Fibroblast of pulmonary artery (primary cell): ENCODE data around the gene PRICKLE3.
A peak's percentile ranks its signal among the peaks of the same experiment; 100 is the strongest.

Experiments used
- DNase-seq: peaks from one replicate; pipeline ENCODE4 v3.0.0-alpha.2; 2010; ENCODE audit warnings: low read depth
- H3K4me3 ChIP-seq: replicated peaks from 2 replicates; pipeline ENCODE4 v1.5.1; 2011; ENCODE audit warnings: low read depth, mild to moderate bottlenecking, control low read depth, low read length, moderate library complexity
- TF ChIP-seq, protein P1 (sequence below): IDR thresholded peaks from 2 replicates; pipeline ENCODE4 v1.5.1; 2011; ENCODE audit warnings: mild to moderate bottlenecking, control low read depth, low read length, inconsistent platforms; ENCODE audit errors: missing control alignments

Gene PRICKLE3

DNA sequence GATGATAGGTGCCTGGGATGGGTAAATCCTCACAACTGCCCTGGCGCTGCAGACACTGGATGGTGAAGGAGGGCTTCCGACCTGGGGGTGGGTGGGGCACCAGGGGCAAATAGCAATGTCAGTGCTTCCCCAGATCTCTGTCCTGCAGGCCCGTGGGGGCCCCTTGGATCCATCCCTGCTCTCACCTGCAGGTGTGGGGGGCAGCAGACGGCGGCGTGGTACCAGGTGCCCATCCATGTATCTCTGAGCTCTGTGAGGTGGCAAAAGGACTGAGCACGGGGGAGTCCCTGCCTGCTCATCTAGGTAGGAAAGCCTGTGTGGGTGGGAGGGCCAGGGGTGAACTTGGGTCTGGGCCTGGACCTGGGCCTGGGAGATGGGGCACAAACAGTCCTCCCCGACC, 20.4 kb upstream of the PRICKLE3 start:
- H3K4me3 ChIP-seq: no peak overlapping the region
- TF ChIP-seq, protein P1, sequence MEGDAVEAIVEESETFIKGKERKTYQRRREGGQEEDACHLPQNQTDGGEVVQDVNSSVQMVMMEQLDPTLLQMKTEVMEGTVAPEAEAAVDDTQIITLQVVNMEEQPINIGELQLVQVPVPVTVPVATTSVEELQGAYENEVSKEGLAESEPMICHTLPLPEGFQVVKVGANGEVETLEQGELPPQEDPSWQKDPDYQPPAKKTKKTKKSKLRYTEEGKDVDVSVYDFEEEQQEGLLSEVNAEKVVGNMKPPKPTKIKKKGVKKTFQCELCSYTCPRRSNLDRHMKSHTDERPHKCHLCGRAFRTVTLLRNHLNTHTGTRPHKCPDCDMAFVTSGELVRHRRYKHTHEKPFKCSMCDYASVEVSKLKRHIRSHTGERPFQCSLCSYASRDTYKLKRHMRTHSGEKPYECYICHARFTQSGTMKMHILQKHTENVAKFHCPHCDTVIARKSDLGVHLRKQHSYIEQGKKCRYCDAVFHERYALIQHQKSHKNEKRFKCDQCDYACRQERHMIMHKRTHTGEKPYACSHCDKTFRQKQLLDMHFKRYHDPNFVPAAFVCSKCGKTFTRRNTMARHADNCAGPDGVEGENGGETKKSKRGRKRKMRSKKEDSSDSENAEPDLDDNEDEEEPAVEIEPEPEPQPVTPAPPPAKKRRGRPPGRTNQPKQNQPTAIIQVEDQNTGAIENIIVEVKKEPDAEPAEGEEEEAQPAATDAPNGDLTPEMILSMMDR: no peak
- no peak for DNase-seq

- TF ChIP-seq, protein P1: no peak
- DNase-seq: no peak
- H3K4me3 ChIP-seq: no peak overlapping the region
Observed at GRCh38 chrX:49205443-49205842, 19.3 kb upstream of the PRICKLE3 start.

DNA sequence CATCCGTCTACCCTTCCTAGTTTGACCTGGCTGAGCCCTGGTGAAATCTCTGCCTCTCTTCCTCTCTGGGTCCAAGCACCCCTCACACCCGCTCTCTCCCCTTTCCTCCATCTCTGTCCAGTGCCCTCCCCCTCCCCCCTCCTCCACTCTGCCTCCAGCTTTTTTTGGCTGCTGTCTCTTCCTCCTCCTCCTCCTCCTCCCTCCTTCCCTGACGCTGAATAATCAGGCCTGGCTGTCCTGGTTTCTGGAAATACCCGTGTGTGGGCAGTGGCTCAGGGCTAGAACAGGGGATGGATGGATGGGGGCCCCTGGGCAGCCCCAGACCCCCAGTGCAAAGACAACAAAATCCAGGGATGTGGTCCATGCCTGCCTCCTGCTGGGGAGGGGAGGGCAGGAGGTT, 18.5 kb upstream of the PRICKLE3 start:
- TF ChIP-seq, protein P1: no peak
- DNase-seq: no peak
- H3K4me3 ChIP-seq: no peak overlapping the region

GRCh38 chrX:49204017-49204416, 17.8 kb upstream of the PRICKLE3 start:
- no peak for DNase-seq
- no peak overlapping the region for H3K4me3 ChIP-seq
- TF ChIP-seq, protein P1: no peak

DNA sequence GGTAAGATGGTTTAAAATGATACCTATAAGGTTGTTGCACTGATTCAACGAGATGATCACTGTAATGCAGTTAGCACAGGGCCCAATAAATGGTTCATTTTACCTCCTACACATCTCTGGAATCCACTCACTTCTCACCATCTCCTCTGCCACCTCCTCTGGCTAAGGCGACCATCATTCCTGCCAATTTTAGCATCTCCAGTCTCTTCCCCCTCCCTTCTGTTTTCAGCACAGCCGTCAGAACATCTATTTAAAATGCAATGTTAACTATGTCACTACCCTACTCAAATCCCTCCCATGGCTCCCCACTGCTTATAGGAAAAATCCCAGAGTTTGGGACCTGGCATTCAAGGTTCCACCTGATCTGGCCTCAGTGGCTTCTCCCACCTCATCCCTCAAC, 17.4 kb upstream of the PRICKLE3 start:
- H3K4me3 ChIP-seq: no peak overlapping the region
- TF ChIP-seq, protein P1: no peak
- DNase-seq: no peak

DNA sequence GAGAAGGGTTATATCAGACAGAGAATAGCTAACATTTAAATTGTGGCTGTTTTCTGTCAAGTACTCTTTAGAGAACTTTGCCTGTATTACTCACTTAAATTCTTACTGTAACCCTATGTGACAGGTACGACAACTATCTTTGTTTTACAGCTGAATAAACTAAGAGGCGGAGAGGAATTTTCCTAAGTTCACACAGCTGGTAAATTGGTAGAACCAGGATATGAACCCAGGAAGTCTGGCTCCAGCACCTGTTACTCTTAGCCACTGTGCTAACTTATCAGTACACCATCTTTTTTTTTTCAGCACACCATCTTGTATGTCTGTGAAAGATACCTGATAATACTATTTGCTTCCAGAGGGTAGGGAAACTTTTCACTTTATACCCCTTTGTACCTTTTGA, 15.8 kb upstream of the PRICKLE3 start:
- TF ChIP-seq, protein P1: no peak
- H3K4me3 ChIP-seq: no peak overlapping the region
- no peak for DNase-seq

DNA sequence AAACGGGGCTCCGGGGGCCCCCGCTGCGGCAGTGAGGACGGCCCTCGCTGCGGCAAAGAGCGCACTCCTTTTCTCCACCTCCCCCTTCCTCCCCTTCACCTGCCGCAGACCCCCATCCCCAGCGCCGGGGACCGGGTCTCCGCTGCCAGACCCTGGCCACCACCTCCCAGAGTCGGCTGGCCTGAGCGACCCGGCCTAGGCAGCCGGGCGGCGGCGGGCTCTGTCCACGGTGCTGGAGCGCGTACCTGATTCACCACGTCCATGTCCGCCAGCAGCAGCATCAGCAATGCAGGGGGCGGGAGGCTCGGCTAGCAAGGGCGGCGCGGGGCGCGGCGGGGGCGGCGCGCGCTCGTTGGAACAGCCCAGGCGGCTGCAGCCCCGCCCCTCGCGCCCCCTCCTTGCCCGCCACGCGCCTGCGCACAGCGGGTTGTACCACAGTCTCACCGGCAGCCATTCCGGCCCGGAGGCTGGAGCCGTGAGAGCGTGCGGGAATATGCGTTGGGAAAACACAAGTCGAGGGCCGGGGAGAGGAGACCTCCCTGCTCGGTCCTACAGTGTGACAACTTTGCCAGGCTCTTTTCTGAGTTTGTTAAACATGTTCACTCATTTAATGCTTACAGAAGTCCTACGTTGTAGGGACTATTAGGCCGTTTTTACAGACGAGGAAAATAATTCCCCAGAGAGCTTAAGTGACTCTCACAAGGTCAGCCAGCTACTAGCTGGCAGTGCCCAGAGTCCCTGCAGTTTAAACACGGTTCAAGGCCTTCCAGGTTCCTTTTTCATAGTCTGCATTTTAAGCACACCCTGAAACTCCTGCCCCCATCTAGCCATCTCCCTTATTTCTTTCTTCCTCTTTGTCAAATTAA, 14.0 kb upstream of the PRICKLE3 start, which contains the start of gene SYP:
Gene SYP (minus strand): TSS at position 288 of the 866 bp plus-strand sequence. CDS start 7 bp downstream, at position 281.
- H3K4me3 ChIP-seq: peak within 1 kb of the TSS; percentile 25
- DNase-seq: peak; percentile 88
- TF ChIP-seq, protein P1: no peak
